HG02588 (cell line): ENCODE results near the gene GSTO2.

Experiments
- ATAC-seq: cut with Tn5 transposase; IDR thresholded peaks from one replicate; pipeline ENCODE4 v1.9.1; 2021; ENCODE audit warnings: mild to moderate bottlenecking, moderate library complexity; ENCODE audit not compliant: unreplicated experiment

Gene GSTO2

DNA sequence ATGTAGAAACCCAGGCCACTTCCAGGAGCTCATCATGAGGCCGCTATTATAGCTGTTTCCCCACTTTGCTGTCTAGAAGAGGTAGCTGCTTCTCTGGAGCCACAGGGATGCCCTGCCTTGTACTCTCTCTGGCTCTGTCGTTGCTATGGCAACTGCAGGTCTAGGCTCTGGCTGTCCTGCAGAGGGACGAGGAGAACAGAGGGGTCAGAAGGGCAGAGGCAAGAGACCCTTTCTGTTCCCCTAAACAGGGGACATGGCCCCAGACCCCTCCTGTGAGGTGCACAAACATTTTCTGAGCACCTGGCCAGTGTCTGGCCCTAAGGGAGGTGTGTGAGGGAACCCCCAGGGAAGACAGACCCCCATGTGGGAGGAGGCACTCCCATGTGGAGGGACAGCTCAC lies 37.9 kb downstream of the GSTO2 start:
- ATAC-seq = no peak

DNA sequence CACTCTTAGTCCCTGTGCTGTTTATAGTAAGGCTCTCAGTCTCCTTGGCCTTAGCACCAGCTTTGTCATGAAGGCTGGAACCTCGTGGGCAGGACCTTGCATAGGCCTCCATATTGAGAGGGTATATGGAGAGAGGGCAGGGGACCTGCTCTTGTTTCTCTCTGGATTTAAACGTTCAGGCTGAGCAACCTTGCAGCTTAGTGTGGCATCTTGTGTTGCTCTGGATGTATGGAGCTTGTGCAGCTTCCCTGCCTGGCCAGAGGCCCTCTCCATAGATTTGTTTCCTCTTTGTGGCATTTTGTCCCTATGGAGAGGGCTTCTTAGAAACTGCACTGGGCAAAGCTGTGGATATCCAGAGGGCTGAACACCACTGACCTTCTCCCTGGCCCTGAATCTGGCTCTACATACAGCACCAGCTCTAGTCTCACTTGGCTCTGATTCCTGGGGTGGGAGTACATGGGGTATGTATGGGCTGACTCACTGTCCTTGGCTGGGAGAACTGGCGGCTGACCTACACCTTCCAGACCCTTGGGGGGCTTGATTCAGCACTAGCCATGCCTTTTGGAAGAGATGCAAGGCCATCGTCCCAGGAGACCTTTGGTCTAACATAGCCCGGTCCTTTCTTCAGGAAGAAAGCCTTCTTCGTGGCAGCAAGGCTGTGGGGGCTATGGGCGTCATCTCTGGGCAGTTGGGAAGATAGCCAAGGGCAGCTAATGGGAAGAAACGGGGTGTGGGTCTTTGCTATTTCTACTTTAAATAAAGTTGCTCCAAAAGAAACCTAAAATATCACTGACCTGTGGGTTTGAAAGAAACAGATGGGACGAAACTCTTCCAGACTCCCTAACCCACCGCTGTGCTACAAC lies 38.8 kb downstream of the GSTO2 start:
- ATAC-seq = no peak

GRCh38 chr10:104308439-104308903 lies 39.5 kb downstream of the GSTO2 start:
- ATAC-seq = peak; percentile 54

GRCh38 chr10:104309980-104310978 lies 41.3 kb downstream of the GSTO2 start:
- no peak for ATAC-seq

DNA sequence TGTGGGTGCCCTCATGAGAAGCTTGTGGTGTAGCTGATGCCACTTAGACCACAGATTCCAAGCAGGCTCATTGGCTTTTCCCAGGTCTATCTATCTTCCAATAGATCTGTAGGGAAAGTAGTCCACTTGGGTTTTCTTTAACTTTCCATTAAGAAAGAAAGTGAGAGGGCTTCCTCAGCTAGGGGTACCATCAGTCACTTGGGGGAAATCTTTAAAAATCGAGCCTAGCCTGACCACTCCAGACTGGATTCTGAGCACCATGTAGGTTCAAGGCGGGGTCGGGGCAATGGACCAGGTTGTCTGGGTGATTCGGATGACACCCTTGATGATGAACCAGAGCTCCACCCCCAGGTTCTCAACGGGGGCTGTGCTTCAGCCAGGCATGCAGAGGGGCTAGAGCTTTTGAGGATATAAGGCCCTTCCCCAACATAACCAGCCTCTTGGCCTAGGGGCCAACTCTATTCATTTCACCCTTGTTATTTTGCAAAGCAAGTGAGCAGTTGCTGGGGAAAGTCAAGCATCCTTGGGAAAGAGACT lies 42.3 kb downstream of the GSTO2 start:
- ATAC-seq = no peak

GRCh38 chr10:104314591-104315485 lies 45.9 kb downstream of the GSTO2 start:
- no peak for ATAC-seq

DNA sequence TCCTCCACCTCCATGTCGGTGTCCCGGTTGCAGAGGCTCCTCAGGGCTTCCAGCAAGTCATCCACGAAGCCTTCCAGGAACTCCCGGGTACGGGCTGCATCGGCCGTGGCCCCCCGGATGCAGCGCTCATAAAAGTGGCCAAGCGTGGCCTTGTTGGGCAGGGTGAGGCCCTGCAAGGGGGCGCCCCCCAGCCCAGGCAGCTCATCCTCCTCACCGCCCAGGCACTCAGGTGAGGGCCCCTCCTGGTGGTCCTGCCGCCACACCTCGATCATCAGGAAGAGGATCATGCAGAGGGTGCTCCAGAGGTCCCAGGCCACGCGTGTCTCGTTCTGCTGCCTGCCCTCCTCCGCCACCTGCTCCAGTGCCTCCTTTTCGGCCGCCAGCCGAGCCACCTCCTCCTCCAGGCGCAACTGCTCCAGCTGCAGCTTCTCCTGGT lies 46.5 kb downstream of the GSTO2 start:
- no peak for ATAC-seq

DNA sequence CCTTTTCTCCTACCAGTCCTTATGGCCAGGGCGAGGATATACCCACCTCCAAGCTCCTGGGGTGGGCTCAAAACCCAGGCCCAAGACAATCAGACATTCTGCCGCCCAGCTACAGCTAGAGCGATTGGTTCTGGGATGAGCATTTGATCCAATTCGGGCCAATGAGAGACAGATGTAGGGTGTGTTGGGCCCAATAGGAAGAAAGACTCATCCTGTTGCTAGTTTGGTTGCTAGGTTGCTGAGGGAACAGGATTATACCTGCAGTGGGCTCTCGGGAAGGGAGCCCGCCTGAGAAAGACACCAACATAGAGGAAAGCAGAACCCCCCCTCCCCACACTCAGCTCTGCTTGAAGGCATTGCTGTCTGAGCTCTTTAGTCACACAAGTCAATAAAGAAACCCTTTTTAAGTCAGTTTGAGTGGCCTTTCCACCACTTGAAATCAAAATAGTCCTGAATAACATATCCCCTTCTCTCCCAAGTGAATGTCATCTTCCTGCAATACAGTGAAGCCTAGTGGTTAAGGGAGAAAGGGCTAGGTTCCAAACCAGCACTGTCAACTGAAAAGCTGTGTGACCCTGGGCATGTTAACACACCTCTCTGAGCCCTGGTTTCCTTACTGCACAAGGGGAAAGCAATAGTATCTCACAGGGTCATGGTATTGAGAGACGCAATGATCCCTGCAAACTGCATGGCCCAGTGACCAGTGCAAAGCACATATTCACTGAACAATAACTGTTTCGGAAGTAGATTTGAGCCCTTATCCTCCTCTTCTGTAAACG lies 47.5 kb downstream of the GSTO2 start:
- ATAC-seq = no peak

GRCh38 chr10:104317269-104317710 lies 48.3 kb downstream of the GSTO2 start:
- ATAC-seq = no peak

- no peak for ATAC-seq
These were observed 48.8 kb downstream of the GSTO2 start for GRCh38 chr10:104317726-104318299.

GRCh38 chr10:104318326-104318725 lies 49.3 kb downstream of the GSTO2 start:
- no peak for ATAC-seq

GRCh38 chr10:104318810-104319741 lies 50.1 kb downstream of the GSTO2 start:
- no peak for ATAC-seq

DNA sequence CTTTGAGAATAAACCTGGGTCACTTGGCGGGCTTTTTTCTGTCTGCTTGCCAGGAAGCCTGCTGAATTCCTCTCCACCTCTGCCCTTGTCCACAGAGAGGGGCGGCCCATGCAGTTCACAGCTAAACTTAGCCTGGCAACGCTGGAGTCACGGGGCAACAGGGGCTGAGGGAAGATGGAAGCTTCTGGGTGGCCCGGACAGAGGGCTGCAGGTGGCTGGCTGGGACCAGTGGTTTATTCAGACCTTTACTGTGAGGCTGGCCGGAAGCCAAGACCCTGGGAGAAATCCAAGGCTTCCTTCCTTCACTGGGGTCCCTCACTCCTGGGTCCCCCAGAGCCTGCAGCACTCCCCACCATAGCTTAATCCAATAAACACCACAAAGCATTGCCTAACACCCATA lies 52.2 kb downstream of the GSTO2 start:
- ATAC-seq = no peak

- no peak for ATAC-seq
These were observed 52.9 kb downstream of the GSTO2 start for GRCh38 chr10:104321725-104322415.

- no peak for ATAC-seq
These were observed 53.4 kb downstream of the GSTO2 start for GRCh38 chr10:104322416-104322782.

GRCh38 chr10:104323085-104323484 lies 54.1 kb downstream of the GSTO2 start:
- no peak for ATAC-seq

- no peak for ATAC-seq
These were observed 54.8 kb downstream of the GSTO2 start for GRCh38 chr10:104323760-104324201.
